Activated B cell treated with CpG ODN at 0.5 μM for 24 hours (primary cell): ENCODE data around the gene BCAR1. TPM values are rescaled to one million over a fixed set of nuclear protein-coding genes. Genes with fewer than 3 reads are reported as not detected.
"Not testable (repeated sequence)": the region's sequence is repeated elsewhere in the genome, so short reads cannot be mapped to it uniquely, and the experiment has no call there.

Experiments used
- ATAC-seq: fragments of 200-7000 bp; cut with Tn5 transposase; one replicate; pipeline ENCODE4 v1.10.0; 2021; ENCODE audit warnings: low read depth, mild to moderate bottlenecking, moderate library complexity
- CTCF ChIA-PET: fragments of 350-600 bp; sonication (Branson Sonifier 250); formaldehyde crosslinking; loops from one replicate; lab custom pipeline; 2021; ENCODE audit warnings: antibody characterized with exemption; lab: Charles Lee
- POLR2A ChIA-PET: fragments of 350-600 bp; sonication (Branson Sonifier 250); formaldehyde crosslinking; loops from one replicate; lab custom pipeline; 2021; ENCODE audit warnings: antibody characterized with exemption; lab: Charles Lee
- DNase-seq: peaks from one replicate; pipeline ENCODE4 v3.0.0; 2022
- H3K27ac Mint-ChIP-seq: one replicate; pipeline ENCODE4 v1.8.0; 2020; ENCODE audit warnings: mixed read lengths
- H3K27me3 Mint-ChIP-seq: one replicate; pipeline ENCODE4 v1.8.0; 2021; ENCODE audit warnings: mixed read lengths
- H3K36me3 Mint-ChIP-seq: one replicate; pipeline ENCODE4 v1.8.0; 2021; ENCODE audit warnings: low read depth, mixed read lengths
- H3K4me1 Mint-ChIP-seq: one replicate; pipeline ENCODE4 v1.8.0; 2021; ENCODE audit warnings: mixed read lengths
- H3K4me3 Mint-ChIP-seq: one replicate; pipeline ENCODE4 v1.8.0; 2020; ENCODE audit warnings: mild to moderate bottlenecking, mixed read lengths
- H3K9me3 Mint-ChIP-seq: one replicate; pipeline ENCODE4 v1.8.0; 2020; ENCODE audit warnings: mixed read lengths
- CTCF ChIP-seq: fragments of 200-600 bp; IDR thresholded peaks from one replicate; pipeline ENCODE4 v1.8.0; 2022; ENCODE audit warnings: antibody characterized with exemption, mild to moderate bottlenecking
- intact Hi-C: fragments of 100-400 bp; cut with micrococcal nuclease; formaldehyde crosslinking; loops from one replicate; pipeline ENCODE4 v1.15.1; 2024
- total RNA-seq: library from RNA; stranded (reverse); gene quantifications from 2 replicates; pipeline ENCODE4 v1.2.3, GENCODE V29; 2022

BCAR1 gene
- total RNA-seq, 1 donor from 2014 or later = not detected

GRCh38 chr16:75287708-75288107, 36.3 kb upstream of the BCAR1 start:
- H3K4me1 Mint-ChIP-seq = no peaks in the 10 kb centered on the region
- H3K9me3 Mint-ChIP-seq = no peaks in the 10 kb centered on the region
- CTCF ChIA-PET = no interaction called here
- no peak overlapping the region for H3K27ac Mint-ChIP-seq
- no peak overlapping the region for H3K4me3 Mint-ChIP-seq
- TF ChIP-seq CTCF = no peak
- ATAC-seq = no peak
- intact Hi-C loops = no loop called here
- POLR2A ChIA-PET = no interaction called here
- H3K27me3 Mint-ChIP-seq = no peaks in the 10 kb centered on the region
- peaks cover 30% of the 10 kb centered on the region for H3K36me3 Mint-ChIP-seq
- no peak for DNase-seq

GRCh38 chr16:75286389-75286788, 35.0 kb upstream of the BCAR1 start:
- Mint-ChIP-seq H3K4me1 (no peaks in the 10 kb centered on the region), H3K4me3 (no peak overlapping the region), H3K27ac (no peak overlapping the region), H3K36me3 (peaks cover 17% of the 10 kb centered on the region), H3K27me3 (peaks cover 1% of the 10 kb centered on the region), H3K9me3 (no peaks in the 10 kb centered on the region)
- intact Hi-C loops = no loop called here
- ChIA-PET POLR2A (no interaction called here), CTCF (no interaction called here)
- DNase-seq (no peak), ATAC-seq (no peak)
- no peak for TF ChIP-seq CTCF

GRCh38 chr16:75282466-75283281, 31.2 kb upstream of the BCAR1 start:
- POLR2A ChIA-PET = no interaction called here
- H3K27ac Mint-ChIP-seq = no peak overlapping the region
- no peaks in the 10 kb centered on the region for H3K9me3 Mint-ChIP-seq
- intact Hi-C loops = no loop called here
- H3K36me3 Mint-ChIP-seq = peaks cover 7% of the 10 kb centered on the region
- peaks cover 3% of the 10 kb centered on the region for H3K27me3 Mint-ChIP-seq
- no peak for ATAC-seq
- no peaks in the 10 kb centered on the region for H3K4me1 Mint-ChIP-seq
- H3K4me3 Mint-ChIP-seq = no peak overlapping the region
- CTCF ChIA-PET = no interaction called here
- no peak for TF ChIP-seq CTCF
- DNase-seq = no peak

- H3K4me3 Mint-ChIP-seq = no peak overlapping the region
- H3K9me3 Mint-ChIP-seq = no peaks in the 10 kb centered on the region
- no peak for TF ChIP-seq CTCF
- H3K4me1 Mint-ChIP-seq = no peaks in the 10 kb centered on the region
- intact Hi-C loops = no loop called here
- no peak overlapping the region for H3K27ac Mint-ChIP-seq
- peaks cover 8% of the 10 kb centered on the region for H3K27me3 Mint-ChIP-seq
- no peak for DNase-seq
- CTCF ChIA-PET = no interaction called here
- ATAC-seq = no peak
- POLR2A ChIA-PET = interaction anchor here (0.5 kb wide), 1 partner anchor 15 kb away, joined by 3 read pairs; no protein-coding TSS in a partner anchor
- peaks cover 7% of the 10 kb centered on the region for H3K36me3 Mint-ChIP-seq
Measured at GRCh38 chr16:75281826-75282225, 30.4 kb upstream of the BCAR1 start.

GRCh38 chr16:75281009-75281408, 29.6 kb upstream of the BCAR1 start:
- CTCF ChIA-PET = not testable (repeated sequence)

More at GRCh38 chr16:75281009-75281408, 29.6 kb upstream of the BCAR1 start:
- H3K27me3 Mint-ChIP-seq, DNase-seq, ATAC-seq, H3K36me3 Mint-ChIP-seq, H3K27ac Mint-ChIP-seq, H3K4me1 Mint-ChIP-seq, H3K9me3 Mint-ChIP-seq, H3K4me3 Mint-ChIP-seq, POLR2A ChIA-PET, intact Hi-C loops: not testable (repeated sequence)
